C1 segment of cervical spinal cord (tissue), 14 donors: ENCODE measurements around the gene SELENOT.
"Not testable (repeated sequence)": the region's sequence is repeated elsewhere in the genome, so short reads cannot be mapped to it uniquely, and the experiment has no call there.

Experiments
- DNase-seq, 14 donors: peaks; one replicate each; lab custom pipeline; 2025; lab: John Stamatoyannopoulos, UW

The SELENOT gene

GRCh38 chr3:150607267-150608065 is 4.3 kb downstream of the SELENOT start:
- no peak for DNase-seq

- DNase-seq = no peak
These were observed 6.9 kb downstream of the SELENOT start for GRCh38 chr3:150609988-150610387.

- DNase-seq = no peak
These were observed 7.7 kb downstream of the SELENOT start for GRCh38 chr3:150610785-150611184.

- no peak for DNase-seq
These were observed 8.5 kb downstream of the SELENOT start for GRCh38 chr3:150611666-150612065.

- DNase-seq = no peak
These were observed 9.4 kb downstream of the SELENOT start for GRCh38 chr3:150612494-150612893.

GRCh38 chr3:150613034-150613433 is 9.9 kb downstream of the SELENOT start:
- DNase-seq = no peak

- DNase-seq = no peak
These were observed 10.8 kb downstream of the SELENOT start for GRCh38 chr3:150613709-150614480.

- no peak for DNase-seq
These were observed 17.0 kb downstream of the SELENOT start for GRCh38 chr3:150620002-150620689.

- DNase-seq = not testable (repeated sequence)
These were observed 19.8 kb downstream of the SELENOT start for GRCh38 chr3:150622955-150623354.

GRCh38 chr3:150623945-150624344 is 20.8 kb downstream of the SELENOT start:
- DNase-seq = no peak

GRCh38 chr3:150626148-150626930 is 23.2 kb downstream of the SELENOT start:
- no peak for DNase-seq

GRCh38 chr3:150627557-150627956 is 24.4 kb downstream of the SELENOT start:
- no peak for DNase-seq

GRCh38 chr3:150631515-150632221 is 28.5 kb downstream of the SELENOT start:
- DNase-seq = no peak

GRCh38 chr3:150635076-150635475 is 32.0 kb downstream of the SELENOT start:
- DNase-seq = peak in 1 of 14 donors; percentile 3

- DNase-seq = no peak
These were observed 32.4 kb downstream of the SELENOT start for GRCh38 chr3:150635526-150635925.

- DNase-seq = no peak
These were observed 33.1 kb downstream of the SELENOT start for GRCh38 chr3:150636258-150636657.

- no peak for DNase-seq
These were observed 36.1 kb downstream of the SELENOT start for GRCh38 chr3:150639262-150639661.

- DNase-seq = no peak
These were observed 37.1 kb downstream of the SELENOT start for GRCh38 chr3:150640256-150640655.

- DNase-seq = no peak
These were observed 50.0 kb downstream of the SELENOT start for GRCh38 chr3:150653110-150653561.

- no peak for DNase-seq
These were observed 53.2 kb downstream of the SELENOT start for GRCh38 chr3:150656316-150656715.
